SK-N-MC (cell line): Measurements from ENCODE around the gene SMURF2.

Experiments used
- DNase-seq: peaks from one replicate; pipeline ENCODE4 v3.0.0-alpha.2; 2011; ENCODE audit warnings: low read depth, low spot score
- H3K27ac ChIP-seq: fragments of 200-600 bp; sonication (generic); 2 replicates; pipeline ENCODE4 v1.5.1; 2016; ENCODE audit warnings: mixed run types
- H3K36me3 ChIP-seq: fragments of 200-600 bp; sonication (generic); 2 replicates; pipeline ENCODE4 v1.6.1; 2017; ENCODE audit warnings: antibody characterized with exemption, low read length, mixed read lengths; ENCODE audit not compliant: insufficient read depth
- H3K4me3 ChIP-seq: fragments of 200-600 bp; sonication (generic); 2 replicates; pipeline ENCODE4 v1.5.1; 2016
- H3K9ac ChIP-seq: fragments of 200-600 bp; sonication (generic); 2 replicates; pipeline ENCODE4 v1.8.0; 2017; ENCODE audit warnings: mixed run types, mixed read lengths; ENCODE audit not compliant: insufficient read length
- H3K9me3 ChIP-seq: fragments of 200-600 bp; sonication (generic); 2 replicates; pipeline ENCODE4 v1.6.1; 2017; ENCODE audit warnings: low read depth, mild to moderate bottlenecking, antibody characterized with exemption, low read length, moderate library complexity, mixed read lengths
- EZH2 ChIP-seq: fragments of 200-600 bp; sonication (generic); IDR thresholded peaks from one replicate; pipeline ENCODE4 v1.6.1; 2017; ENCODE audit warnings: antibody characterized with exemption
- FOXP2 ChIP-seq: optimal IDR thresholded peaks from 2 replicates; pipeline ENCODE3; 2011; ENCODE audit warnings: mild to moderate bottlenecking, moderate library complexity; ENCODE audit not compliant: insufficient read depth; ENCODE audit errors: extremely low read length, control extremely low read depth
- POLR2AphosphoS5 ChIP-seq: IDR thresholded peaks from 2 replicates; pipeline ENCODE4 v1.6.1; 2012; ENCODE audit warnings: mild to moderate bottlenecking, low read depth, low read length, borderline replicate concordance

The SMURF2 gene

GRCh38 chr17:64661976-64662773 lies at the start of gene SMURF2:
TSS of gene SMURF2 (minus strand) at chr17:64662307. CDS start at chr17:64661880, 427 bp downstream.
- H3K9me3 ChIP-seq: no peaks in the 10 kb centered on the region
- TF ChIP-seq POLR2AphosphoS5 (peak; percentile 88), FOXP2 (no peak)
- no peaks in the 10 kb centered on the region for H3K36me3 ChIP-seq
- peak within 1 kb of the TSS; percentile 82 for H3K4me3 ChIP-seq
- no peak for DNase-seq
- peak within 1 kb of the TSS; percentile 84 for H3K9ac ChIP-seq
- peak within 1 kb of the TSS; percentile 62; the same call in 1 of the 2 replicates for H3K27ac ChIP-seq

GRCh38 chr17:64709481-64709880 lies 47.4 kb upstream of the SMURF2 start:
- peak overlapping the region; percentile 83; the same call in 1 of the 2 replicates for H3K27ac ChIP-seq
- no peak overlapping the region for H3K9ac ChIP-seq
- H3K36me3 ChIP-seq: no peaks in the 10 kb centered on the region
- DNase-seq: no peak
- TF ChIP-seq FOXP2: no peak
- TF ChIP-seq POLR2AphosphoS5: no peak
- TF ChIP-seq EZH2: no peak
- peak overlapping the region; percentile 68 for H3K4me3 ChIP-seq
- no peaks in the 10 kb centered on the region for H3K9me3 ChIP-seq

- no peak for DNase-seq
- H3K27ac ChIP-seq: no peak overlapping the region
- no peaks in the 10 kb centered on the region for H3K9me3 ChIP-seq
- TF ChIP-seq EZH2: no peak
- peak overlapping the region; percentile 66 for H3K4me3 ChIP-seq
- no peaks in the 10 kb centered on the region for H3K36me3 ChIP-seq
- H3K9ac ChIP-seq: no peak overlapping the region
These were observed 45.0 kb upstream of the SMURF2 start for GRCh38 chr17:64707050-64707591.

GRCh38 chr17:64706224-64707049 lies 44.3 kb upstream of the SMURF2 start:
- H3K27ac ChIP-seq: no peak overlapping the region
- H3K9ac ChIP-seq: no peak overlapping the region
- no peaks in the 10 kb centered on the region for H3K9me3 ChIP-seq
- peak overlapping the region; percentile 66 for H3K4me3 ChIP-seq
- no peaks in the 10 kb centered on the region for H3K36me3 ChIP-seq
- DNase-seq: no peak
- TF ChIP-seq FOXP2 (no peak), EZH2 (no peak), POLR2AphosphoS5 (no peak)

GRCh38 chr17:64702815-64703214 lies 40.7 kb upstream of the SMURF2 start:
- Histone ChIP-seq H3K9ac (no peak overlapping the region), H3K4me3 (no peak overlapping the region), H3K36me3 (no peaks in the 10 kb centered on the region), H3K9me3 (no peaks in the 10 kb centered on the region), H3K27ac (no peak overlapping the region)
- no peak for DNase-seq
- TF ChIP-seq POLR2AphosphoS5 (no peak), EZH2 (no peak), FOXP2 (no peak)

GRCh38 chr17:64698725-64699124 lies 36.6 kb upstream of the SMURF2 start:
- H3K27ac ChIP-seq: no peak overlapping the region
- no peak for DNase-seq

GRCh38 chr17:64694207-64694606 lies 32.1 kb upstream of the SMURF2 start:
- no peak for TF ChIP-seq POLR2AphosphoS5
- no peak for TF ChIP-seq EZH2
- no peak for TF ChIP-seq FOXP2
- Histone ChIP-seq H3K4me3 (no peak overlapping the region), H3K36me3 (no peaks in the 10 kb centered on the region), H3K27ac (no peak overlapping the region), H3K9me3 (no peaks in the 10 kb centered on the region), H3K9ac (no peak overlapping the region)
- DNase-seq: no peak

More at GRCh38 chr17:64698725-64699124, 36.6 kb upstream of the SMURF2 start:
- Histone ChIP-seq H3K4me3 (no peak overlapping the region), H3K36me3 (no peaks in the 10 kb centered on the region), H3K9me3 (no peaks in the 10 kb centered on the region), H3K9ac (no peak overlapping the region)
- TF ChIP-seq FOXP2: no peak
- TF ChIP-seq POLR2AphosphoS5: no peak
- TF ChIP-seq EZH2: no peak

- Histone ChIP-seq H3K27ac (no peak overlapping the region), H3K9ac (no peak overlapping the region), H3K9me3 (no peaks in the 10 kb centered on the region), H3K4me3 (no peak overlapping the region), H3K36me3 (no peaks in the 10 kb centered on the region)
- TF ChIP-seq POLR2AphosphoS5 (no peak), EZH2 (no peak), FOXP2 (no peak)
- no peak for DNase-seq
These were observed 30.1 kb upstream of the SMURF2 start for GRCh38 chr17:64692187-64692586.
